OCI-LY3 (cell line): ENCODE measurements around the gene CSNK1A1.

ENCODE experiments used
- H2AFZ ChIP-seq: fragments of 200-600, 300-600 bp; shearing (Covaris generic); 2 replicates; pipeline ENCODE4 v1.6.0; 2014; ENCODE audit warnings: antibody characterized with exemption, low read depth, low read length
- H3K27ac ChIP-seq: fragments of 200-600, 300-600 bp; sonication (generic); 2 replicates; pipeline ENCODE4 v1.5.1; 2014; ENCODE audit warnings: mild to moderate bottlenecking, low read length, moderate library complexity, mixed read lengths
- H3K27me3 ChIP-seq: fragments of 200-600, 300-600 bp; sonication (generic); 2 replicates; pipeline ENCODE4 v1.6.1; 2014; ENCODE audit warnings: low read depth, low read length, mixed read lengths
- H3K36me3 ChIP-seq: fragments of 200-600, 300-600 bp; sonication (generic); replicated peaks from 2 replicates; pipeline ENCODE3; 2014; ENCODE audit warnings: low read depth, low read length, mixed read lengths
- H3K4me1 ChIP-seq: fragments of 300-600, 200-600 bp; sonication (generic); 2 replicates; pipeline ENCODE4 v1.6.1; 2014; ENCODE audit warnings: low read length, mixed read lengths
- H3K4me2 ChIP-seq: fragments of 200-600, 300-600 bp; sonication (generic); 2 replicates; pipeline ENCODE4 v1.6.1; 2014; ENCODE audit warnings: low read length, mixed read lengths
- H3K4me3 ChIP-seq: fragments of 300-600, 200-600 bp; sonication (generic); 2 replicates; pipeline ENCODE4 v1.5.1; 2014; ENCODE audit warnings: antibody characterized with exemption, mild to moderate bottlenecking, low read length, moderate library complexity
- H3K79me2 ChIP-seq: fragments of 300-600, 200-600 bp; shearing (Covaris generic); 2 replicates; pipeline ENCODE4 v1.6.1; 2014; ENCODE audit warnings: mild to moderate bottlenecking, low read length, mixed read lengths
- H3K9ac ChIP-seq: fragments of 300-600, 200-600 bp; shearing (Covaris generic); 2 replicates; pipeline ENCODE4 v1.6.0; 2014; ENCODE audit warnings: mild to moderate bottlenecking, low read length, moderate library complexity
- H3K9me3 ChIP-seq: fragments of 200-600, 300-600 bp; shearing (Covaris generic); 2 replicates; pipeline ENCODE4 v1.6.1; 2014; ENCODE audit warnings: low read length, mixed read lengths; ENCODE audit not compliant: insufficient read depth
- H4K20me1 ChIP-seq: fragments of 200-600, 300-600 bp; sonication (generic); 2 replicates; pipeline ENCODE4 v1.6.1; 2016; ENCODE audit warnings: low read length, mixed read lengths; ENCODE audit not compliant: insufficient read depth
- EZH2phosphoT487 ChIP-seq: fragments of 200-600 bp; shearing (Covaris generic); IDR thresholded peaks from 2 replicates; pipeline ENCODE4 v1.6.1; 2018; ENCODE audit warnings: antibody characterized with exemption, mixed run types, low read depth
- TF ChIP-seq, protein P1 (sequence below): fragments of 200-600, 300-600 bp; sonication (generic); IDR thresholded peaks from 2 replicates; pipeline ENCODE4 v1.5.1; 2014; ENCODE audit warnings: antibody characterized with exemption, low read length, low read depth

Gene CSNK1A1

DNA sequence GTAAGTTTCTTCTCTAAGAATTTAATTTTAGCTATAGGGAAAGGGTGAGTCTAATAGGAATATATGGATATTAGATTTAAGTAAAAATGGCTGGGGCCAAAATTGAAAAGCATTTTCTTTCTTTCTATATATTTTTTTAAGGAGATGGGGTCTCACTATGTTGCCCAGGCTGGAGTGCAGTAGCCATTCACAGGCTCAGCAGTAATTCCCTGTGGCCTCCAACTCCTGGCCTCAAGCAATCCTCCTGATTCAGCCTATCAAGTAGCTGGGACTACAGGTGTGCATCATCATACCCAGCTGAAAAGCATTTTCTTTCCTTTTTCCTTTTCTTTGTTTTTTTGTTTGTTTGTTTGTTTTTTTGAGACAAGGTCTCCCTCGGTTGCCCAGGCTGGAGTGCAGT, 41.1 kb downstream of the CSNK1A1 start:
- no peak overlapping the region for H3K4me3 ChIP-seq
- H3K4me2 ChIP-seq, result no peak overlapping the region
- no peak for TF ChIP-seq EZH2phosphoT487
- TF ChIP-seq, protein P1, sequence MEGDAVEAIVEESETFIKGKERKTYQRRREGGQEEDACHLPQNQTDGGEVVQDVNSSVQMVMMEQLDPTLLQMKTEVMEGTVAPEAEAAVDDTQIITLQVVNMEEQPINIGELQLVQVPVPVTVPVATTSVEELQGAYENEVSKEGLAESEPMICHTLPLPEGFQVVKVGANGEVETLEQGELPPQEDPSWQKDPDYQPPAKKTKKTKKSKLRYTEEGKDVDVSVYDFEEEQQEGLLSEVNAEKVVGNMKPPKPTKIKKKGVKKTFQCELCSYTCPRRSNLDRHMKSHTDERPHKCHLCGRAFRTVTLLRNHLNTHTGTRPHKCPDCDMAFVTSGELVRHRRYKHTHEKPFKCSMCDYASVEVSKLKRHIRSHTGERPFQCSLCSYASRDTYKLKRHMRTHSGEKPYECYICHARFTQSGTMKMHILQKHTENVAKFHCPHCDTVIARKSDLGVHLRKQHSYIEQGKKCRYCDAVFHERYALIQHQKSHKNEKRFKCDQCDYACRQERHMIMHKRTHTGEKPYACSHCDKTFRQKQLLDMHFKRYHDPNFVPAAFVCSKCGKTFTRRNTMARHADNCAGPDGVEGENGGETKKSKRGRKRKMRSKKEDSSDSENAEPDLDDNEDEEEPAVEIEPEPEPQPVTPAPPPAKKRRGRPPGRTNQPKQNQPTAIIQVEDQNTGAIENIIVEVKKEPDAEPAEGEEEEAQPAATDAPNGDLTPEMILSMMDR, result no peak
- H3K27me3 ChIP-seq, result no peaks in the 10 kb centered on the region
- H3K27ac ChIP-seq, result no peak overlapping the region
- H4K20me1 ChIP-seq, result 0 out of 2 replicates have a peak, but pooled peaks cover 3% of the 10 kb centered on the region
- H3K9me3 ChIP-seq, result no peaks in the 10 kb centered on the region
- H3K9ac ChIP-seq, result no peak overlapping the region
- H3K79me2 ChIP-seq, result peaks cover 15% of the 10 kb centered on the region
- peaks cover 15% of the 10 kb centered on the region for H3K36me3 ChIP-seq
- no peak overlapping the region for H2AFZ ChIP-seq
- no peaks in the 10 kb centered on the region for H3K4me1 ChIP-seq

- Histone ChIP-seq H3K79me2 (no peaks in the 10 kb centered on the region), H3K36me3 (peaks cover 33% of the 10 kb centered on the region), H3K4me2 (no peak overlapping the region), H3K4me3 (no peak overlapping the region), H3K9ac (no peak overlapping the region), H4K20me1 (no peaks in the 10 kb centered on the region), H3K27ac (no peak overlapping the region), H3K27me3 (no peaks in the 10 kb centered on the region), H3K9me3 (no peaks in the 10 kb centered on the region), H2AFZ (no peak overlapping the region), H3K4me1 (no peaks in the 10 kb centered on the region)
- TF ChIP-seq, protein P1, result no peak
- TF ChIP-seq EZH2phosphoT487, result no peak
Measured at GRCh38 chr5:149504677-149505076, 46.6 kb downstream of the CSNK1A1 start.

DNA sequence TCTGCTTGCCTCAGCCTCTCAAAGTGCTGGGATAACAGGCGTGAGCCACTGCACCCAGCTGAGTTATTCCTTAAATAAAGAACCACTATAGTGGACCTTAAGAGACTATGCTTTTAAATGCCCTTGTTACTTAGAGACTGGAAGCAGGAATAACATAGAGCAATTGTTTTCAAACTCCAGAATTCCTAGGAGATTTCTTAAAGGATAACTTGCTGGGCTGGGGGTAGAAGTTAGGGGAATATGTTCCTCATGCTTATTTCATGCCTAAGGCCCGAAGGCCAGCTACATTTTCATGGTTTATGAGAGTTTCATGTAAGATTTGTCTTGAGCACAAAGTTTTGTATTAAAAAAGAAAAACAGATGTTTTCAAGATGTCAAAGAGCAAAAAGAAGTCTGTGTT, 48.2 kb downstream of the CSNK1A1 start:
- Histone ChIP-seq H3K9ac (no peak overlapping the region), H3K4me1 (no peaks in the 10 kb centered on the region), H3K9me3 (no peaks in the 10 kb centered on the region), H3K4me3 (no peak overlapping the region), H2AFZ (no peak overlapping the region), H3K36me3 (peaks cover 29% of the 10 kb centered on the region), H3K27me3 (no peaks in the 10 kb centered on the region), H3K79me2 (no peaks in the 10 kb centered on the region), H3K27ac (no peak overlapping the region), H4K20me1 (no peaks in the 10 kb centered on the region), H3K4me2 (no peak overlapping the region)
- no peak for TF ChIP-seq EZH2phosphoT487
- TF ChIP-seq, protein P1, result no peak

DNA sequence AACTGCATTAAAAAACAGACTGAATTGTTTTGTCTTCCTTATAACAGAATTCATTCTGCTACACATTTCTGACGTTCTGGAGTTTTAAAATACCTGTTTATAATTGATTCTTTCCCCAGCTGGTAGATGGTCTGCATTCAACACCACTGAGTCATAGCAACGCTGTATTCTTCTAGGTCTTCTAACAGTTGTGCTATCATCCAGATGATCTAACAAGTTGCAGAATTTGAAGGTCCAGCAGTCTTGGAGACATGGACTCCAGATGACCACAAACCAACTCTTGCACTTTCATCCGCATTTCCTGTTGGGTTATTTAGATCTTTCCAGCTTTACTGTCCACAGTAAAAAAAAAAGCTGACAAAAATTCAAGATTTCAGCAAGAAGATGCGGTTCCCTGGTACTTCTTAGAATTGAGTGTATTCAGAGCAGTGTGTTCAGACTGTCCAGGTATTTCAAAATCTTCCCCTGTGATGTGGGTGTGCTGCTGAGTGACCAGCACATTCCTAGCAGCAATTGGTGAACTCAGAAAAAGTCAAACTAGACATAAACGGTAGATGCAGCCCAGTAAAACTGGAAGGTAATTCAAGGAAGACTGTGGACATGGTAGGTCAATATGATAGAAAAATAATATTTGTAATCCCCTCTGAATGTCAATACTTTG, 50.2 kb downstream of the CSNK1A1 start:
- peaks cover 23% of the 10 kb centered on the region for H3K36me3 ChIP-seq
- no peaks in the 10 kb centered on the region for H3K9me3 ChIP-seq
- H4K20me1 ChIP-seq, result no peaks in the 10 kb centered on the region
- no peak overlapping the region for H3K9ac ChIP-seq
- H3K27me3 ChIP-seq, result no peaks in the 10 kb centered on the region
- no peak overlapping the region for H3K4me3 ChIP-seq
- H3K79me2 ChIP-seq, result no peaks in the 10 kb centered on the region
- H3K4me1 ChIP-seq, result no peaks in the 10 kb centered on the region
- TF ChIP-seq, protein P1, result no peak
- no peak for TF ChIP-seq EZH2phosphoT487
- H3K27ac ChIP-seq, result no peak overlapping the region
- no peak overlapping the region for H2AFZ ChIP-seq
- no peak overlapping the region for H3K4me2 ChIP-seq
